Thyroid gland (tissue), 4 donors: ENCODE measurements around the gene ADSS1. TPM values are rescaled to one million over a fixed set of nuclear protein-coding genes. Genes with fewer than 3 reads are reported as not detected.

Experiments used
- DNase-seq, 2 donors: peaks; one replicate each; pipeline ENCODE4 v3.0.0-alpha.2; 2019
- H3K27ac ChIP-seq, 3 donors: fragments of 200-600 bp; sonication (generic); 1 replicate in 2 of 3; 2 replicates in 1 of 3; pipeline ENCODE4 v1.5.1; 2016 to 2019; ENCODE audit warnings: mild to moderate bottlenecking in 1 of 3, moderate library complexity in 1 of 3
- H3K27me3 ChIP-seq: fragments of 200-600 bp; sonication (generic); one replicate; pipeline ENCODE4 v1.5.1; 2019
- H3K36me3 ChIP-seq, 2 donors: fragments of 200-600 bp; sonication (generic); one replicate each; pipeline ENCODE4 v1.5.1; 2016 to 2019
- H3K4me1 ChIP-seq, 2 donors: fragments of 200-600 bp; sonication (generic); one replicate each; pipeline ENCODE4 v1.5.1; 2017 to 2019
- H3K4me3 ChIP-seq, 3 donors: fragments of 200-600 bp; sonication (generic); replicated peaks in 1 of 3; 1 replicate in 2 of 3; 2 replicates in 1 of 3; pipeline ENCODE4 v1.5.1; 2016; ENCODE audit warnings: mild to moderate bottlenecking in 1 of 3
- H3K9me3 ChIP-seq: fragments of 200-600 bp; sonication (generic); one replicate; pipeline ENCODE4 v1.5.1; 2017
- POLR2A ChIP-seq, 2 donors: fragments of 450-650 bp; IDR thresholded peaks; one replicate each; pipeline ENCODE4 v1.6.1; 2017; ENCODE audit warnings: antibody characterized with exemption in 2 of 2, mild to moderate bottlenecking in 2 of 2, moderate library complexity in 1 of 2
- WGBS, 2 donors: methylation state at CpG; one replicate each; pipeline ENCODE4 v1.1.5; 2017; 5-methylcytosine and 5-hydroxymethylcytosine counted together
- intact Hi-C: fragments of 100-400 bp; cut with DNase I; formaldehyde crosslinking; loops from one replicate; pipeline ENCODE4 v1.15.1; 2023
- total RNA-seq, 4 donors: library from RNA; depleted of rRNA; stranded (reverse); fragments of >200 nt; gene quantifications; one replicate each; pipeline ENCODE4 v1.2.3, GENCODE V29; 2016
- TF ChIP-seq, protein P1 (sequence below), 6 experiments: fragments of 200-600 bp in 3 of 6; fragments of 450-650 bp in 3 of 6; sonication (generic) in 3 of 6; IDR thresholded peaks; one replicate each; pipeline ENCODE4 v1.5.1; 2016 to 2019; ENCODE audit warnings: antibody characterized with exemption in 6 of 6, mild to moderate bottlenecking in 2 of 6, inconsistent platforms in 1 of 6, moderate library complexity in 1 of 6

Gene ADSS1
- total RNA-seq, 4 donors from 2014 or later = 13.6 to 26.2 (median 18.9) TPM

DNA sequence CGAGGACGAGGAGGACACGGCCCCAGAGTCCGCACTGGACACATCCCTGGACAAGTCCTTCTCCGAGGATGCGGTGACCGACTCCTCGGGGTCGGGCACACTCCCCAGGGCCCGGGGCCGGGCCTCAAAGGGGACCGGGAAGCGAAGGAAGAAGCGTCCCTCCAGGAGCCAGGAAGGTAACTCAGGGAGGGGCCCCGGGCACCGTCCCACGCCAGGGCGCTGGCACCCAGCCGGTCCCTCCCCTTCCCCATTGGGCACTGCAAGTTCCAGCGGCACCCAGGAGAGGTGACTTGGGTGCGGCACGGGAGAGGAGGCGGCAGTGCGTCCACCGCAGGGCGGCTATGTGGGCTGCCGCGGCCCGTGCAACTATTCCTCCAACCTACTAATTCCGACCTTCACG, 9.3 kb upstream of the ADSS1 start:
- Histone ChIP-seq H3K27me3 (no peaks in the 10 kb centered on the region), H3K4me1 (no peaks in the 10 kb centered on the region), H3K9me3 (no peaks in the 10 kb centered on the region), H3K4me3 (no peak overlapping the region), H3K36me3 (peaks cover 37 to 50% of the 10 kb centered on the region in 2 donors), H3K27ac (no peak overlapping the region)
- intact Hi-C loops = no loop called here
- TF ChIP-seq, protein P1, sequence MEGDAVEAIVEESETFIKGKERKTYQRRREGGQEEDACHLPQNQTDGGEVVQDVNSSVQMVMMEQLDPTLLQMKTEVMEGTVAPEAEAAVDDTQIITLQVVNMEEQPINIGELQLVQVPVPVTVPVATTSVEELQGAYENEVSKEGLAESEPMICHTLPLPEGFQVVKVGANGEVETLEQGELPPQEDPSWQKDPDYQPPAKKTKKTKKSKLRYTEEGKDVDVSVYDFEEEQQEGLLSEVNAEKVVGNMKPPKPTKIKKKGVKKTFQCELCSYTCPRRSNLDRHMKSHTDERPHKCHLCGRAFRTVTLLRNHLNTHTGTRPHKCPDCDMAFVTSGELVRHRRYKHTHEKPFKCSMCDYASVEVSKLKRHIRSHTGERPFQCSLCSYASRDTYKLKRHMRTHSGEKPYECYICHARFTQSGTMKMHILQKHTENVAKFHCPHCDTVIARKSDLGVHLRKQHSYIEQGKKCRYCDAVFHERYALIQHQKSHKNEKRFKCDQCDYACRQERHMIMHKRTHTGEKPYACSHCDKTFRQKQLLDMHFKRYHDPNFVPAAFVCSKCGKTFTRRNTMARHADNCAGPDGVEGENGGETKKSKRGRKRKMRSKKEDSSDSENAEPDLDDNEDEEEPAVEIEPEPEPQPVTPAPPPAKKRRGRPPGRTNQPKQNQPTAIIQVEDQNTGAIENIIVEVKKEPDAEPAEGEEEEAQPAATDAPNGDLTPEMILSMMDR (IDR thresholded peaks at IDR 0.05) = no peak
- no peak for TF ChIP-seq POLR2A (IDR thresholded peaks at IDR 0.05)
- WGBS, 2 donors = 94 to 95% methylated on average over 8 to 28 of the region's 31 CpGs
- no peak for DNase-seq

DNA sequence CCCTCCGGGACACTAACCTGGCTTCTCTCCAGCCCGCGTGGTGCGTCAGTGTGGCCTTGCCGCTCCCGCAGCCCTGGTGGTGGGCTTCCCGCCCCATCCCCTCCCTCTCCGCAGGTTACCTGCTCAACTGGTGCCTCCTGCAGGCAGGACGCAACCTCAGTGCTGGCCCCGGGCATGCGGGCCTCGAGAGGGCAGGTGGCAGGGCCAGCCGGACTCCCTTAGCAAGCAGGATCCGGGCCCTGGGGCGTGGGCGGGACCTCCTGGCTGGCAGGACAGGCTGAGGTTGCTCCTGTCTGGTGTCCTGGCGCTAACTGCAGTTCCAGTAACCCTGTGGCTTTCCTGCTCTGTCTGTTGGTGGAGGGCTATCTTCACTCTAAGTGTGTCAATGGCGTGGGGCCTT, 8.6 kb upstream of the ADSS1 start:
- no peaks in the 10 kb centered on the region for H3K9me3 ChIP-seq
- H3K27ac ChIP-seq = no peak overlapping the region
- WGBS, 2 donors = 91 to 95% methylated on average over 4 to 11 of the region's 18 CpGs
- no peak overlapping the region for H3K4me3 ChIP-seq
- no peak for DNase-seq
- intact Hi-C loops = no loop called here
- H3K36me3 ChIP-seq = peaks cover 37 to 48% of the 10 kb centered on the region in 2 donors
- no peak for TF ChIP-seq POLR2A (IDR thresholded peaks at IDR 0.05)
- TF ChIP-seq, protein P1 (IDR thresholded peaks at IDR 0.05) = no peak
- no peaks in the 10 kb centered on the region for H3K27me3 ChIP-seq
- H3K4me1 ChIP-seq = no peaks in the 10 kb centered on the region

DNA sequence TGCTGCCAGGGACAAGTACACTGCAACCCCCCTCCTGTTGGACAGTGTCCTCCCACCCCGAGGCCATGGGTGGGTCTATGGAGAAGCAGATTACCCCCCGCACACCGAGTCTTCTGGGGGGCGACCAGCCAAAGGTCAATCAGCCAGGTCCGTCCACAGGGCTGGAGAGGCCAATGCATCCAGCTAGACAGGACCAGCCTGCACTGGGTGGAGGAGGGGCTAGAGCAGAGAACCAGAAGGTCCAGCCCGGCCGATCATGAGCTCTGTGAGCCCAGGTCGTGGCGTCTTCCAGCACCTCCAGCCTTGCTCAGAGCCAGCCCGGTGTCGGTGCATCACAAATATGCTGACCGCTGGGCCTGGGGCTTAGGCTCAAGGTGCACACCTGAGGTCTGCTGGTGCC, 8.2 kb upstream of the ADSS1 start:
- TF ChIP-seq POLR2A (IDR thresholded peaks at IDR 0.05) = no peak
- TF ChIP-seq, protein P1 (IDR thresholded peaks at IDR 0.05) = no peak
- no peaks in the 10 kb centered on the region for H3K27me3 ChIP-seq

DNA sequence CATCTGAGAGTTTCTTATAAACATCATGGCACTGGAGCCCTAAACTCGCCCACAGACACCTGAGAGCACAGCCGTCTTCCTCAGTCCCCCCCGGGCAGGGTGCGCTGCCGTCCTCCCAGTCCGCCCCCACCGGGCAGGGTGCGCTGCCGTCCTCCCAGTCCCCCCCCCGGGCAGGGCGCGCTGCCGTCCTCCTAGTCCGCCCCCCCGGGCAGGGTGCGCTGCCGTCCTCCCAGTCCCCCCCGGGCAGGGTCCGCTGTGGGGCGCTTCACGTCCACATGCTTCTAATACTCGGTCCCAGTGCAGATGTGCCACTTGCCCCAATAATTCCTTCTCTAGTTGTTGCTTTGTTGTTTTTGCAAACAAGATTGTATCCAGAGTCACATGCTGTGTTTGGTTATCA, 6.9 kb upstream of the ADSS1 start:
- intact Hi-C loops = no loop called here
- Histone ChIP-seq H3K4me3 (no peak overlapping the region), H3K9me3 (no peaks in the 10 kb centered on the region), H3K27me3 (no peaks in the 10 kb centered on the region), H3K27ac (no peak overlapping the region), H3K36me3 (peaks cover 21 to 32% of the 10 kb centered on the region in 2 donors), H3K4me1 (no peaks in the 10 kb centered on the region)
- no peak for DNase-seq
- WGBS, 2 donors = 90 to 93% methylated on average over 19 of the region's 22 CpGs
- no peak for TF ChIP-seq POLR2A (IDR thresholded peaks at IDR 0.05)
- TF ChIP-seq, protein P1 (IDR thresholded peaks at IDR 0.05) = no peak

More for the DNA sequence above, 8.2 kb upstream of the ADSS1 start:
- H3K4me1 ChIP-seq = no peaks in the 10 kb centered on the region
- no peak overlapping the region for H3K4me3 ChIP-seq
- WGBS, 2 donors = 93 to 100% methylated on average over 2 to 12 of the region's 12 CpGs
- H3K36me3 ChIP-seq = peaks cover 34 to 43% of the 10 kb centered on the region in 2 donors
- intact Hi-C loops = no loop called here
- no peak overlapping the region for H3K27ac ChIP-seq
- no peaks in the 10 kb centered on the region for H3K9me3 ChIP-seq
- no peak for DNase-seq

DNA sequence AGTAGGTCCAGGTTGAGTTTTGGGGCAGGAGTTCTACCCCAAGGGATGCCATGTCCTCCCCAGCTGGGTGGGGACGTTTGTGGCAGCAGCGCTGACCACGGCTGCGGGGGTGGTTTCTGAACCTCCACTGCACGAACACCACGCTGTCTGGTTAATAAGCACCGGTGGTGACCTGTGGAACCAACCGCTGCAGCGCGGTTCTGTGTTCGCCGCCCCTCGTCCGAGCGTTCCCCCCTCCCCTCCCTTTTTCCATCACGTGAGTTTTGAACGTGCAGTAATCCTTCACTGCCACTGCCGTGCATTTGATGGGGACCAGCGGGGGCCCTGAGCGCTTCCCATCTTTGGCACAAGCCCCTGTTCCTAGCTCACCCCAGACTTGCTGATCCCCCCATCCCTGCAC, 6.4 kb upstream of the ADSS1 start:
- WGBS, 2 donors = 86 to 93% methylated on average over 20 of the region's 20 CpGs
- no peak for TF ChIP-seq POLR2A (IDR thresholded peaks at IDR 0.05)
- TF ChIP-seq, protein P1 (IDR thresholded peaks at IDR 0.05) = no peak

More for the DNA sequence above, 6.4 kb upstream of the ADSS1 start:
- H3K4me1 ChIP-seq = no peaks in the 10 kb centered on the region
- no peaks in the 10 kb centered on the region for H3K27me3 ChIP-seq
- peaks cover 19 to 28% of the 10 kb centered on the region in 2 donors for H3K36me3 ChIP-seq
- no peak overlapping the region for H3K4me3 ChIP-seq
- H3K27ac ChIP-seq = no peak overlapping the region
- no peaks in the 10 kb centered on the region for H3K9me3 ChIP-seq
- DNase-seq = no peak
- intact Hi-C loops = no loop called here
